Measurements from ENCODE around the gene TULP4.
"Not testable (repeated sequence)": the region's sequence is repeated elsewhere in the genome, so short reads cannot be mapped to it uniquely, and the experiment has no call there.

Gene TULP4

GRCh38 chr6:158302195-158302796, 10.0 kb upstream of the TULP4 start:
- peaks cover 26 to 61% (median 40%) of the 10 kb centered on the region in 11 experiments for H3K9me3 ChIP-seq (replicated peaks in 1 of 11)
- not testable (repeated sequence) for H3K4me3 ChIP-seq, H3K4me2 ChIP-seq, H3K4me1 ChIP-seq, H3K27me3 ChIP-seq, H3K27ac ChIP-seq, H4K20me1 ChIP-seq, H3K9ac ChIP-seq
- H3K36me3 ChIP-seq = peaks cover 43 to 79% (median 63%) of the 10 kb centered on the region in 11 experiments

GRCh38 chr6:158303210-158303731, 9.0 kb upstream of the TULP4 start:
- Histone ChIP-seq H3K4me1 (peaks cover 0 to 8% (median 0%) of the 10 kb centered on the region in 10 experiments; a peak in 1 of 20 replicates), H3K27me3 (no peaks in the 10 kb centered on the region), H3K27ac (no peak overlapping the region), H3K9ac (no peak overlapping the region), H3K4me2 (no peak overlapping the region), H3K9me3 (replicated peaks in 1 of 11) (peaks cover 24 to 57% (median 36%) of the 10 kb centered on the region in 11 experiments), H4K20me1 (no peaks in the 10 kb centered on the region; a peak in 1 of 22 replicates), H3K36me3 (peaks cover 40 to 73% (median 59%) of the 10 kb centered on the region in 11 experiments), H3K4me3 (no peak overlapping the region)
- no peak for TF ChIP-seq Cebpa-rat (IDR thresholded peaks at IDR 0.05)

- Histone ChIP-seq H3K27ac (no peak overlapping the region), H3K4me2 (no peak overlapping the region), H3K36me3 (peaks cover 30 to 64% (median 49%) of the 10 kb centered on the region in 11 experiments), H3K4me1 (peaks cover 0 to 8% (median 0%) of the 10 kb centered on the region in 10 experiments; a peak in 1 of 20 replicates), H3K9me3 (replicated peaks in 1 of 11) (peaks cover 15 to 48% (median 26%) of the 10 kb centered on the region in 11 experiments; a peak in 21 of 22 replicates), H3K9ac (no peak overlapping the region), H4K20me1 (no peaks in the 10 kb centered on the region; a peak in 1 of 22 replicates), H3K4me3 (no peak overlapping the region), H3K27me3 (no peaks in the 10 kb centered on the region)
- no peak for TF ChIP-seq Cebpa-rat (IDR thresholded peaks at IDR 0.05)
Measured at GRCh38 chr6:158304254-158304653, 8.0 kb upstream of the TULP4 start.

- H3K4me3 ChIP-seq = no peak overlapping the region
- H3K27me3 ChIP-seq = no peaks in the 10 kb centered on the region
- peaks cover 0 to 13% (median 0%) of the 10 kb centered on the region in 11 experiments; a peak in 5 of 22 replicates for H4K20me1 ChIP-seq
- H3K9ac ChIP-seq = no peak overlapping the region
- H3K36me3 ChIP-seq = peaks cover 35 to 76% (median 58%) of the 10 kb centered on the region in 11 experiments
- no peak overlapping the region for H3K27ac ChIP-seq
- TF ChIP-seq Cebpa-rat (IDR thresholded peaks at IDR 0.05) = no peak
- peaks cover 17 to 39% (median 25%) of the 10 kb centered on the region in 11 experiments; a peak in 21 of 22 replicates for H3K9me3 ChIP-seq (replicated peaks in 1 of 11)
- no peak overlapping the region for H3K4me2 ChIP-seq
- peaks cover 21 to 36% (median 25%) of the 10 kb centered on the region in 10 experiments for H3K4me1 ChIP-seq
Measured at GRCh38 chr6:158309814-158310213, 2.5 kb upstream of the TULP4 start.

- no peak overlapping the region for H3K9ac ChIP-seq
- H3K4me2 ChIP-seq = no peak overlapping the region
- TF ChIP-seq Cebpa-rat (IDR thresholded peaks at IDR 0.05) = no peak
- H3K27me3 ChIP-seq = no peaks in the 10 kb centered on the region
- no peak overlapping the region for H3K27ac ChIP-seq
- H3K36me3 ChIP-seq = peaks cover 36 to 80% (median 63%) of the 10 kb centered on the region in 11 experiments
- H4K20me1 ChIP-seq = peaks cover 0 to 13% (median 0%) of the 10 kb centered on the region in 11 experiments; a peak in 5 of 22 replicates
- peaks cover 21 to 36% (median 25%) of the 10 kb centered on the region in 10 experiments for H3K4me1 ChIP-seq
- peaks cover 14 to 44% (median 30%) of the 10 kb centered on the region in 11 experiments for H3K9me3 ChIP-seq (replicated peaks in 1 of 11)
- no peak overlapping the region for H3K4me3 ChIP-seq
Measured at GRCh38 chr6:158311193-158311592, 1.1 kb upstream of the TULP4 start.

GRCh38 chr6:158311626-158312025, 639 bp upstream of the TULP4 start:
- no peaks in the 10 kb centered on the region for H3K27me3 ChIP-seq
- TF ChIP-seq Cebpa-rat (IDR thresholded peaks at IDR 0.05) = no peak
- H3K4me2 ChIP-seq = no peak overlapping the region
- no peak overlapping the region for H3K4me3 ChIP-seq
- no peak overlapping the region for H3K9ac ChIP-seq
- H3K4me1 ChIP-seq = peaks cover 21 to 36% (median 25%) of the 10 kb centered on the region in 10 experiments
- H3K9me3 ChIP-seq (replicated peaks in 1 of 11) = peaks cover 14 to 44% (median 30%) of the 10 kb centered on the region in 11 experiments
- H4K20me1 ChIP-seq = peaks cover 0 to 13% (median 0%) of the 10 kb centered on the region in 11 experiments; a peak in 5 of 22 replicates
- H3K36me3 ChIP-seq = peaks cover 39 to 80% (median 63%) of the 10 kb centered on the region in 11 experiments
- H3K27ac ChIP-seq = no peak overlapping the region

- H3K4me3 ChIP-seq = no peak overlapping the region
- H3K27ac ChIP-seq = no peak overlapping the region; a peak in 2 of 22 replicates
- no peak for TF ChIP-seq Cebpa-rat (IDR thresholded peaks at IDR 0.05)
- peaks cover 7 to 38% (median 25%) of the 10 kb centered on the region in 11 experiments; a peak in 21 of 22 replicates for H3K9me3 ChIP-seq (replicated peaks in 1 of 11)
- H4K20me1 ChIP-seq = peaks cover 0 to 13% (median 0%) of the 10 kb centered on the region in 11 experiments; a peak in 5 of 22 replicates
- peak overlapping the region; percentile 2 to 77 (median 39); a peak in 21 of 22 replicates for H3K4me2 ChIP-seq
- H3K4me1 ChIP-seq = peaks cover 21 to 36% (median 25%) of the 10 kb centered on the region in 10 experiments
- peaks cover 39 to 72% (median 55%) of the 10 kb centered on the region in 11 experiments for H3K36me3 ChIP-seq
- H3K27me3 ChIP-seq = no peaks in the 10 kb centered on the region
- H3K9ac ChIP-seq = 0 out of 22 replicates have a peak overlapping the region, but pooled peaks of 1 of the 11 experiments have one; percentile 4
Measured at GRCh38 chr6:158312672-158313397, 570 bp downstream of the TULP4 start.

- Histone ChIP-seq H3K27ac (peak overlapping the region in 4 of 11 experiments; percentile 5 to 59 (median 44); a peak in 6 of 22 replicates), H3K4me2 (peak overlapping the region in 10 of 11 experiments; percentile 9 to 77 (median 42); a peak in 15 of 22 replicates)
Measured at GRCh38 chr6:158313989-158314388, 1.7 kb downstream of the TULP4 start.

More at GRCh38 chr6:158313989-158314388, 1.7 kb downstream of the TULP4 start:
- Histone ChIP-seq H3K4me3 (peak overlapping the region in 5 of 10 experiments; percentile 16 to 46 (median 36); a peak in 5 of 20 replicates), H3K27me3 (no peaks in the 10 kb centered on the region), H3K4me1 (peaks cover 21 to 36% (median 25%) of the 10 kb centered on the region in 10 experiments), H3K9me3 (replicated peaks in 1 of 11) (peaks cover 7 to 38% (median 24%) of the 10 kb centered on the region in 11 experiments; a peak in 21 of 22 replicates), H3K9ac (peak overlapping the region in 4 of 11 experiments; percentile 10 to 50 (median 40); a peak in 4 of 22 replicates), H4K20me1 (peaks cover 0 to 24% (median 4%) of the 10 kb centered on the region in 11 experiments; a peak in 10 of 22 replicates), H3K36me3 (peaks cover 40 to 77% (median 59%) of the 10 kb centered on the region in 11 experiments)
- no peak for TF ChIP-seq Cebpa-rat (IDR thresholded peaks at IDR 0.05)

Data from BLaER1 treated with 17β-estradiol and CSF1 and Interleukin-3, amounts not matched to agents 10 nM and 100 nM (cell line).